GM19372 (cell line): ENCODE data around the gene ABCA13.
"Not testable (repeated sequence)": the region's sequence is repeated elsewhere in the genome, so short reads cannot be mapped to it uniquely, and the experiment has no call there.

Experiments used
- ATAC-seq: cut with Tn5 transposase; IDR thresholded peaks from one replicate; pipeline ENCODE4 v1.9.1; 2021; ENCODE audit warnings: mild to moderate bottlenecking, low read depth, moderate library complexity; ENCODE audit not compliant: unreplicated experiment

ABCA13 gene

GRCh38 chr7:48171202-48171601, at the start of gene ABCA13:
TSS of gene ABCA13 (plus strand) at chr7:48171458. CDS start at chr7:48171484, 26 bp downstream.
- no peak for ATAC-seq

DNA sequence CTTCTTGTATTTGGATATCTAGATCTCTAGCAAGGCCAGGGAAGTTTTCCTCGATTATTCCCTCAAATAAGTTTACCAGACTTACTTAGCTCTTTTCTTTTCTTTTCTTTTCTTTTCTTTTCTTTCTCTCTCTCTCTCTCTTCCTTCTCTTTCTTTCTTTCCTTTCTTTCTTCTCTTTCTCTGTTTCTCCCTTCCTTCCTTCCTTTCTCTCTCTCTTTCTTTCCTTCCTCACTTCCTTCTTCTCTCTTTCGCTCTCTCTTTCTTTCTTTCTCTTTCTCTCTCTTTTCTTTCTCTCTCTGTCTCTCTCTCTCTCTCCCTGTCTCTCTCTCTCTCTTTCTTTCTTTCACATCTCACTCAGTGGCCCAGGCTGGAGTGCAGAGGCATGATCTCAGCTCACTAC, 45.2 kb upstream of the ABCA13 start:
- ATAC-seq, result no peak

DNA sequence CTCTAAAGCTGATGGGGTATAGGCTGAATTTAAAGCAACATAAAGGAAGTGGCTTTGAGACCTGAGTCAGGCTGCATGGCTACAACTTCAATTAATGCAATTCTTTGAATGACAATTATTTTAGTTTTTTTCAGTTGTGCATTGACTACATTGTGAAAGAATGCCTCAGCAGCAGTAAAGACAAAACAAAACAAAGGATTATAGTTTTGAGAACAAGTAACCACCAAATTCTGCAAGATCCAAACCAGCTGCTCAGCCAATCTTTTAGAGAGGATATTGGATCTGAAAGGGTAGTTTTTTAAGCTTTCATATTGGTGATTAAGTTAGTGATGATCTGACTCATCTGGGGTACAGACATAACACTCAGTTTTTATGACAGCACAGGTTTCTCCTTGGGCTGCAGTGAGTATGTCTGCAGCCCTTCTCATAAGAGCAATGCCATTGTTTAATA, 40.6 kb upstream of the ABCA13 start:
- no peak for ATAC-seq

GRCh38 chr7:48132792-48133191, 38.5 kb upstream of the ABCA13 start:
- no peak for ATAC-seq

GRCh38 chr7:48139459-48139858, 31.8 kb upstream of the ABCA13 start:
- no peak for ATAC-seq

- no peak for ATAC-seq
Observed at GRCh38 chr7:48140001-48140681, 31.1 kb upstream of the ABCA13 start.

GRCh38 chr7:48141521-48141920, 29.7 kb upstream of the ABCA13 start:
- ATAC-seq, result no peak

- ATAC-seq, result no peak
Observed at GRCh38 chr7:48144291-48144768, 26.9 kb upstream of the ABCA13 start.

DNA sequence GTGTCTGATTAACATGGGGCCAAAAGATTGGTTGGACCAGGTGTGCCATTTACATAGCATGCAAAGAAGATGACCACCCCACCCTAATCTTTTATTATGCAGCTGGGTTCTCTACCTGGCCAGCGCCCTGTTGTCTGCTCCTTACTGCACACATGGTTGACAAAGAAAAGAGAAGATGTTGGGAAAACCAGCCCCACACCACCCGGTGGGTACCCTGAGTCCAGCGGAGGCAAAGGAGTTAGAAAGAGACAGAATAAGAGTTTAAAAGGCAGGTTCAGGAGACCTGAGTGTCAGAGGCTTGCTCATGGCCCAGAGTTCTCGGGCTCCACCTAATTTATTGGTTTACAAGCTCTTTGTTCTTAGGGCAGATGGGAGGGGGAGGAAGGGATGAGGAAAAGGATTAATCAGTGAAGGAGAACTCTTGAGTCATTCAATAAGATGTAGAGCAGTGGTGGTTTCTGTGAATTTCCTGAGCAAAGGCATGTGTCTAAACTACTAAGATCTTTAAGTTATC, 24.1 kb upstream of the ABCA13 start:
- no peak for ATAC-seq

DNA sequence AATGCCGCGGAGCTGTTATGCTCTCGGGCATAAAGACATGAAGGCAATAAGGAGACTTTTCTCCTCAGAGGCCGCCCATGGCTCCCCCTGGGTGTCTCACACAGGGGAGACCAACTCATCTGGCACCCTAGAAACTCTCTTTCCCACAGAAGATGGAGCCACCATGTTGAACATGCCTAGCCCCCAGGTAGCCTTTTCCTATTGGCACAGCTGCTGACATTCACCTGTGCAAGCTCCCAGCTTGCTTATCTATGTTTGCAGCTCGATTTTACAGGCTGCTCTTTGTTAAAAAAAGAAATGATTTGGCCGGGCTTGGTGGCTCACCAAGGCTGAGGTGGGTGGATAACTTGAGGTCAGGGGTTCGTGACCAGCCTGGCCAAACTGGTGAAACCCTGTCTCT, 23.6 kb upstream of the ABCA13 start:
- not testable (repeated sequence) for ATAC-seq

DNA sequence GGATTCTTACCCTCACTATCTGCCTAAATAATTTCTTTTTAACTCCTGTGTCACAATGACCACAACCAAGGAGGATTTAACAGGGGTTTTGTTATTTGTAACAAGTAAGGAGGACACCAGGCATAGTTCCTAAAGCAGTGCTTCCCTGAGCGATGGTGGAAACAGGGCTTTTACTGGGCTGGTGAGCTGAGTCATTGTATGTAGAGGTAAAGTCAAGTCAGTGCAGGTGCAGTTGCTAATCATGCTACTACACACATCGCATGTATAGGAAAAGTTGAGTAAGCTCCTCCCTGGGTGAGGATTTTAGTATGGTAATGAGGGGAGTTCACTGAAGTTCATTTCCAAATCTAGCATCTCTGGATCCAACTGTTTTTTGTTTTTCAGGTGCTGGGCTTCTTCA, 22.9 kb upstream of the ABCA13 start:
- ATAC-seq, result no peak

- no peak for ATAC-seq
Observed at GRCh38 chr7:48149058-48149457, 22.2 kb upstream of the ABCA13 start.

DNA sequence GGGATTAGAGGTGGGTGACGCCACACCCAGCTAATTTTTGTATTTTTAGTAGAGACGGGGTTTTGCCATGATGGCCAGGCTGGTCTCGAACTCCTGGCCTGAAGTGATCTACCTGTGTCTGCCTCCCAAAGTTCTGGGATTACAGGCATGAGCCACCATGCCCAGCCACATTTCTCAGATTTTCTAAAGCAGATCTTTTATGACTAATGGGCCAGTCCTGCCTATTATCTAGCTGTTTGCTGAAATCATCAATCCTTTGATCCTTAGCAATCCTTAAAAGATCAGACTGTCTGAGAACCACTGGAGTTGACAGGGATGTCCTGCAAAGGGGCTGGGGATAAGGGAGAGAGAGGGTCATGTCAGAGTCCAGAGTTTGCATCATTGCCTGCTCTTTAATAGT, 21.2 kb upstream of the ABCA13 start:
- ATAC-seq, result no peak

GRCh38 chr7:48154792-48155413, 16.4 kb upstream of the ABCA13 start:
- peak; percentile 68 for ATAC-seq

GRCh38 chr7:48158404-48158803, 12.9 kb upstream of the ABCA13 start:
- no peak for ATAC-seq

DNA sequence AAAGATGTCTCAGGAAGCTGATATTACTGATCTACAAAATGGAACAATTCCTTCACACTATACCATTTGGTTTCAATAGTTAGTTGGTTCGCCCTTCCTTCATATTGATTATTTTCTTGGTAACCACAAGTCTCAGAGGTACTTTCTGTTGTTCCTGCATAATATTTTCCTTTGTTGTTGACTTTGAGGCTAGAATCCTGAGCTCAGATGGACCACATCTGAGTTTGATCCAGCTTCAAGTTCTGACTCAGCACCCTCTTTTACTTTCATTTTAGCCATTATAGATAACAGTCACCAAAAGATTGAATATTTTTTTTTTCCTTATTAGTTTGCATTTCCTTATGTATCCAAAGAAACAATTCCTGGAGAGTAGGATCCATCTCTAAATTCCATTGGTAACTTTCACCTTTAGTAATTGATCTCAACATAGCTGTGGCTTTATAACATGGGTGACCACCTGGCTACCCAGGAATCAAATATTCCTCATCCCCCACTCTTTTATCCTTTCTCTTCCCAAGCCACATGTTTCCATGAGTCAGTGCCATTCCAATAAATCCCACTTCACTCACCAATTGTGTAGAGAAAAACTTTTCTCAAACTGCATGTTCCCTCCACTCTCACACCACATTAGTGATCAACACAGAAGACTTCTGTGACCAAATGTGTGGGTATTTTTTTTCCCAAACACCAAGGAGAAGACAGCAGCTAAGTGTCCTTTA, 9.7 kb upstream of the ABCA13 start:
- no peak for ATAC-seq

GRCh38 chr7:48165157-48165556, 6.1 kb upstream of the ABCA13 start:
- no peak for ATAC-seq

DNA sequence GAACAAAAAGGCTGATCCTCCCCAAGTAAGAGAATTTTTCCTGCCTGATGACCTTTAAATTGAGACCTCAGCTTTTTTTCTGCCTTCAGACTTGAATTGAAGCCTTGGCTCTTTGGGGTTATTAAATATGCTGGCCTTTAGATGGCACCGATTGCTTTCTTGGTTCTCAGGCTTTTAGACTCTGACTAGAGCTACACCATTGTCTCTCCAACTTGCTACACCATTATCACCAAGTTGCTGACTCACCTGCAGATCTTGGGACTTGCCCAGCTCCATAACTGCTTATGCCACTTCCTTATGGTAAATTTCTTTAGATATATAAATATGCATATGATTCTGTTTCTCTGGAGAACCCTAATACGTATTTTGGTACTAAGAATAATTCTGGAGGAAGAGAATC, 3.1 kb upstream of the ABCA13 start:
- no peak for ATAC-seq

GRCh38 chr7:48170506-48170905, 752 bp upstream of the ABCA13 start:
- no peak for ATAC-seq

DNA sequence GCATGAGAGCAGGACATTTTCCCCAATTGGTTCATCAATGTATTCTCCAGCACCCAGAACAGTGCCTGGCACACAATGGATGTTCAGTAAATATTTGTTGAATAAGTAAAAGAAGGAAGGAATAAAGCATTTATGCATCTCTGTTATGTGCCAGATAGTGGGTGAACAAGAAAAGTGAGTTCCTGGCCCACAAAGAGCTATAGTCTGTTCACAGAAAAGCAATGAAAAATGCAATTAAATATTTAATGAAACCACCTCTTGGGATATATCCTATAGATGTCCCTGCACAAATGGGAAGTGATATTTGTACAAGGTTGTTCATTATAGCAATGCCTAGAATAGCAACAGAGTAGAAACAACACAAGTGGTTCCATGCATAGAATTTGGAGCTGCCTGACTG, 2.1 kb downstream of the ABCA13 start:
- ATAC-seq, result no peak

DNA sequence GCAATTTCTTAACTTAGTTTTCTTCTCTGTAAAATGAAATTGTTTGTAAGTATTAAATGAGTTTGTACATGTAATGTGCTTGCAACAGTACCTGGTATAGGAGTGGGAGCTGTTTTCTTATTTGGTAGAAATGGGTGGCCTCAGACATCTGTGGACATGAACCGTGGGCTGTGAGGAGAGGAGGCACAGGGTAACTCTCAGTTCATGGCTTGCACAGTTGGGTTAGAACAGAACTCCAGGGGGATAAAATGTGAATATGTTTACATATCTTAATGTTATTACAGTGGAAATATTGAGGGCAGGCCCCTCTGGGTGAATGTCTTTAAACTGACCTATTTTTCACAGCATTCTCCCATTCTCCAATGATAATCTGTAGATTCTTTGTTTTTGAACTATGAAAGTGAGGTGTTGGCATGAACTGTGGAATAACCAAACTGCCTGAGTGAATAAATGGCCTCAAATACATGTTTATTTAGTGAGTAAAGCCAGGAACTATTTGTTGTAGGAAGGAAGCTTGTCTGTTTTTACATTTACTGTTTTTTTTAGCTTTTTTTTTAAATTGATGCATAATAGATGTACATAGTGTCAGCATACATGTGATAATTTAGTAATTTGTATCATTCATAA, 2.6 kb downstream of the ABCA13 start:
- ATAC-seq, result no peak
